Retinal pigment epithelial cell (primary cell): ENCODE results near the gene AK9.

Source experiments
- DNase-seq: peaks from one replicate; pipeline ENCODE4 v3.0.0-alpha.2; 2010; ENCODE audit warnings: low read depth
- H3K4me3 ChIP-seq: 2 replicates; pipeline ENCODE4 v1.5.1; 2011; ENCODE audit warnings: mild to moderate bottlenecking, low read length, control low read depth, moderate library complexity
- TF ChIP-seq, protein P1 (sequence below): conservative IDR thresholded peaks from 2 replicates; pipeline ENCODE4 v1.5.1; 2011; ENCODE audit warnings: low read depth, low read length, control low read depth, inconsistent platforms

Gene AK9

DNA sequence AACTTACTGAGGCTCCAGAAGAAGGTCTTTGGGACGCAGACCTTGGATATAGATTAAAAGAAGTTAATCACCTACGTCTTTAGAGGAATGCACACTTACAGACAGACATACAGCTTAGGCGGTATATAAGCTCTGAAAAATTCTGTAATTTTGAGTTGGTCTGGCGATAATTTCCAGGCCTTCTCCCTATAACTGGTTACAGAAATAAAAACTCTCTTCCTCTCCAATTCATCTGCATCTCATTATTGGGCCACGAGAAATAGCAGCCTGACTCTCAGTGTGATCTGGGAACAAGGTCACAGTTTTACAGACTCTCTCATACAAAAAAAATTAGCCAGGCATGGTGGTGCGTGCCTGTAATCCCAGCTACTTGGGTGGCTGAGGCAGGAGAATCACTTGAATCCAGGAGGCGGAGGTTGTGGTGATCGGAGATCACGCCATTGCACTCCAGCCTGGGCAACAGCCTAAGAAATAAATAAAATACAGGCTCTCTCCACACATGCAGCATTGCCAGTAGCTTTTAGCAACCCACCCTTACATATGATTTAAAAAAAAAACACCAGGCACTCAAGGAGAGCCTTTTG is 212.7 kb downstream of the AK9 start:
- peak overlapping the region; percentile 2 for H3K4me3 ChIP-seq
- no peak for DNase-seq
- TF ChIP-seq, protein P1, sequence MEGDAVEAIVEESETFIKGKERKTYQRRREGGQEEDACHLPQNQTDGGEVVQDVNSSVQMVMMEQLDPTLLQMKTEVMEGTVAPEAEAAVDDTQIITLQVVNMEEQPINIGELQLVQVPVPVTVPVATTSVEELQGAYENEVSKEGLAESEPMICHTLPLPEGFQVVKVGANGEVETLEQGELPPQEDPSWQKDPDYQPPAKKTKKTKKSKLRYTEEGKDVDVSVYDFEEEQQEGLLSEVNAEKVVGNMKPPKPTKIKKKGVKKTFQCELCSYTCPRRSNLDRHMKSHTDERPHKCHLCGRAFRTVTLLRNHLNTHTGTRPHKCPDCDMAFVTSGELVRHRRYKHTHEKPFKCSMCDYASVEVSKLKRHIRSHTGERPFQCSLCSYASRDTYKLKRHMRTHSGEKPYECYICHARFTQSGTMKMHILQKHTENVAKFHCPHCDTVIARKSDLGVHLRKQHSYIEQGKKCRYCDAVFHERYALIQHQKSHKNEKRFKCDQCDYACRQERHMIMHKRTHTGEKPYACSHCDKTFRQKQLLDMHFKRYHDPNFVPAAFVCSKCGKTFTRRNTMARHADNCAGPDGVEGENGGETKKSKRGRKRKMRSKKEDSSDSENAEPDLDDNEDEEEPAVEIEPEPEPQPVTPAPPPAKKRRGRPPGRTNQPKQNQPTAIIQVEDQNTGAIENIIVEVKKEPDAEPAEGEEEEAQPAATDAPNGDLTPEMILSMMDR: no peak

DNA sequence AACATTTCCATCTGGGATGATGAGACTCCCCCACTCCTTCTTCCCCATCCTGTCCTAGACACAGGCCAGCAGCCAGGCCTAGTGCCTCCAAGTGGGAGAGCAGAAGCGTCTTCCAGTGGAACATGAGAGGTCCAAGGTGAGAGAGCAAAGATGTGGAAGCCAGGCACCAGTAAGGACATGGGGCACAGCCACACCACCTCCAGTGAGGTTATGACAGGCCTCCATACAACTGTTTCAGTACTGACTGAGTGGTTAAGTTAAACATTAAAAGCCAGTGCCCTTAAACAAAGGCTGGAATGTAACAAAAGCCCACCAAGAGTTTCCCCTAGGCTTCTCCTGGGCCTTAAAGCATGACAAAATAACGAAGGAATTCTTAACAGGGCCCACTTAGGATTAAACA is 213.3 kb downstream of the AK9 start:
- H3K4me3 ChIP-seq: no peak overlapping the region
- DNase-seq: no peak
- TF ChIP-seq, protein P1: no peak

DNA sequence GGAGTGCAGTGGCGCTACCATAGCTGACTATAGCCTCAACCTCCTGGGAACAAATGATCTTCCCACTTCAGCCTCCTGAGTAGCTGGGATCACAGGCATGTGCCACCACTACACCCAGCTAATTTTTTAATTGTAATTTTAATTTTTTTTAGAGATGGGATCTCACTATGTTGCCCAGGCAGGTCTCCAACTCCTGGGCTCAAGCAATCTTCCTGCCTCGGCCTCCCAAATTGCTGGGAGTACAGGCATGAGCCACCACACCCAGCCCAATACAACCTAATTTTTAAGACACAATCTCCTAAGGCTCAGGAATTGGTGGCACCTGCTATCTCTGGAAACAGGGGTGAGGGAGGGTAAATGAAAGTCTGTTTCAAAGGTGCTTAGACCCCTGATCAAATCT is 213.8 kb downstream of the AK9 start:
- no peak overlapping the region for H3K4me3 ChIP-seq
- no peak for DNase-seq
- TF ChIP-seq, protein P1: no peak

DNA sequence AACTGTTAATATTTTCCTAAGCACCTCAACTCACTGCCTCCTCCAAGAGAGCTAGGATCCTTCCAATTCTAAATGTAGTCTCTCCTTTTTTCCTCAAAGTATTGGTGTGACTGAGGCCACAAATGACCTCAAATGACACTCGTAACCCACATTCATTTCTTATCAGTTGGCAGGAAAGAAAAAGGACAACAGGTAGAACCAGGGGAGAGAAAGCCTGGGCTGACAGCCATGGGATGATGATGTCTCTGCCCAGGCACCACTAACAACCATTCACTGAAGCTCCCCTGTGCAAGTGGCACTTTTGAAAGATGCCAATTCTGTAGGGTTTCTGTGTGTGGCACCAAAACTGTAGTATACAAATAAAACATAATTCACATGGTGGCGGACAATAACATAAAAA is 215.4 kb downstream of the AK9 start:
- no peak for DNase-seq
- TF ChIP-seq, protein P1: no peak
- H3K4me3 ChIP-seq: no peak overlapping the region

DNA sequence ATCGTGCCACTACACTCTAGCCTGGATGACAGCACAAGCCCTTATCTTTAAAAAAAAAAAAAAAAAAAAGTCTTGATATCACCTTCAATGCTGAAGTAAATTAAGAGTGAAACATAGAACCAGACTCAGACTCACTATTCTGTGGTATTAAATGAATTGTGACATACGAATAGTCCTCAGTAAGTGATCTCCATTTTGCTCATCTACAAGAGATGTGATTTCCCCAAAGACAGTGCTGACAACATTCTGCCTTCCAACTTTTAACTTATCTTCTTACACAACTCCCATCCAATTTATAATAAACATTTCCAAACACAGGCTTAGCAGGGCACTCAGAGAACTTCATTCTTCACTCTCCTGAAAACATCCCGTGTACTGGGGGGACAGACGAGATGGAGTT is 216.0 kb downstream of the AK9 start:
- no peak overlapping the region for H3K4me3 ChIP-seq
- TF ChIP-seq, protein P1: no peak
- no peak for DNase-seq

DNA sequence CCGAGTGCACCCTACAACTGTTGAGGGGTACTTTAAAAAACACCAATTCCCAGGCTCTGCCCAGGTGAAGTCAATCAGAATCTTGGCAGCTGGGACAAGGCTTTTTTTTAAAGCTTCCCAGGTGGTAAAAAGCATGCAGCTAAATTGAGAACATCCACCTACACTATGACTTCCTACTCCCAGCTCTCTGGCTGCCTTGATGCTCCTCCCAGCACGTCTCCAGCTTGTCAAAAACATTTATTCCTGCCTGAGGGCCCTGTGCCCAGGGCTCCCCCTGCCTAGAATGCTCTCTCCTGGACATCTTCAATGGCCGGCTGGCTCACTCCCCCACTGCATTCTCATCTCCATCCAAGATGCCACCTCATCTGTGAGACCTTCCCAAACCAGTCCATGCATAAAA is 217.9 kb downstream of the AK9 start:
- H3K4me3 ChIP-seq: no peak overlapping the region
- TF ChIP-seq, protein P1: no peak
- DNase-seq: no peak

DNA sequence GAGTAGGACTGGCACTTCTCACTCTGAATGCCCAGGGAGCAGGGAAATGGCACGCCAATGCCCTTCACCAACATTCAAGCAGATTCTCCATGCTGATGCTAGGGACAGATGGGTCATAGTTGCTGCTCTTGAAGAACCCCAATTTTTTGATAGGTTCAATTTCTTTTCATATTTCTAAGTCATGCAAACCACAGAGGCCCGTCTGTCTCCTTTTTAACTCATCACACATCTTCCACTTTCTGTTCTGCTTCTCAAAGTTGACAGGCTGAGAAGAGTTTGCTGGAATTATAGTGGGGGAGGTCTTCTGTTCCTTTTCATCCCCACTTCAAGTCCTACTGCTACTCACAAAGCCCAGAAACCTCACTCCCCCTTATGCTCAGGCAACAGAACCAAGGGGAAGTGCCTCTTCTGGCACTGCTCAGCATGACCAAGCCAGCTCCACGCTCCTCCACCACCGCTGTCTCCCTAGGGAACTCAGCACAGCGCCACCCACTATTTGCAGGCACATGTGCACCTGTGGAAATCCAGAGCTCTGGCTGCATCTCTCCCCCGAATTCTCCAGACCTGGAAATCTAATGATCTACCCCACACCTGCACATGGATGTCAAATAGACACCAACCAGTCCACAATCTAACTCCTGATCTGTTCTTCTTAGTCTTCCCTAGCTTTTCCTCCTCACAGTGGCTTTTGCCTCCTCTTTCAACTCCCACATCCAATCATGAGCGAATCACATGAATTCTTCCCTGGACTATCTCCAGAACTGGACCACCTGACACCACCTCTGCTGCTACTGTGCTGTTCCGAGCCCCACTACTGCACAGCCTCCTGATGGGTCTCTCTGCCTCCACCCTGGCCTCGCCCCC is 218.6 kb downstream of the AK9 start:
- TF ChIP-seq, protein P1: no peak
- no peak for DNase-seq
- no peak overlapping the region for H3K4me3 ChIP-seq
